GM21825 (cell line): ENCODE measurements around the gene WASHC3.
"Not testable (repeated sequence)": the region's sequence is repeated elsewhere in the genome, so short reads cannot be mapped to it uniquely, and the experiment has no call there.

ENCODE experiments used
- ATAC-seq: cut with Tn5 transposase; IDR thresholded peaks from one replicate; pipeline ENCODE4 v1.9.1; 2021; ENCODE audit warnings: mild to moderate bottlenecking, moderate library complexity; ENCODE audit not compliant: unreplicated experiment

WASHC3 gene

GRCh38 chr12:102051431-102051965 is 10.3 kb downstream of the WASHC3 start:
- peak; percentile 49 for ATAC-seq

DNA sequence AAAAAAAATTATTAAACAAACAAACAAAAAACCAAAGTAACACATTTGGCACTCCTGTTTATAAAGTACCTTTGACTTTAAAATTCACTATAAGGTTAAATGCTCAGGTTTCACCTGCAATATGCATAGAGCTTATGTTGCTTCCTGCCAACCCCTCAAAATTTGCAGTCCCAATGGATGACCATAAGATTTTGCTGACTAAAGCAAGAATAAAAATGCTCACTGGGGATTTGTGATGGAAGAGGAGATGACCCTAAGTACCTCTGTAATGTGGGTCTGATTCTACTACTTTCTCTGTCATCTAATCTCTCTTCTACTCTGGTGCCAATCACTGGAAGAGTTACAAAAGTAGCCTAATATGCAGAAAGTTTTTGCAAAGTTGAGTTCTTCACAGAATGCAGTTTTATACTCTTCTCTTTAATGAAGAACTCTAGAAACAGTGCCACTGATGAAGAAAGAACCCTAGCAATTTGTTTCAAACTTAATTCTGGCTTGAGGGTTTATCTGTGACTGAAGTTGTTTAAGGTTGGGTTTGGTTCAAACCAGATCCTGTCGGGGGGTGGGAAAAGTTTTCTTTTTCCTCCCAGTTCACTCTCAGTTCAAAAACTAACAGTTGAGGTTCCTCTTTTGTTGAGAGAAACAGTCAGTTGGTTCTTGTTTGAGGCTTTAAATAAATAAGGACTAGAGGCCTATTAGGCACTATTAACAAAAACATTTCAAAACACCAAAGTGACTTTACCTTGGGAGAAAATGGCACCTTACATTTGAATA is 10.9 kb downstream of the WASHC3 start:
- ATAC-seq, result no peak

GRCh38 chr12:102043928-102044327 is 17.9 kb downstream of the WASHC3 start:
- ATAC-seq, result peak; percentile 88

GRCh38 chr12:102033991-102034745 is 27.6 kb downstream of the WASHC3 start:
- no peak for ATAC-seq

- no peak for ATAC-seq
Observed at GRCh38 chr12:102031852-102032251, 29.9 kb downstream of the WASHC3 start.

DNA sequence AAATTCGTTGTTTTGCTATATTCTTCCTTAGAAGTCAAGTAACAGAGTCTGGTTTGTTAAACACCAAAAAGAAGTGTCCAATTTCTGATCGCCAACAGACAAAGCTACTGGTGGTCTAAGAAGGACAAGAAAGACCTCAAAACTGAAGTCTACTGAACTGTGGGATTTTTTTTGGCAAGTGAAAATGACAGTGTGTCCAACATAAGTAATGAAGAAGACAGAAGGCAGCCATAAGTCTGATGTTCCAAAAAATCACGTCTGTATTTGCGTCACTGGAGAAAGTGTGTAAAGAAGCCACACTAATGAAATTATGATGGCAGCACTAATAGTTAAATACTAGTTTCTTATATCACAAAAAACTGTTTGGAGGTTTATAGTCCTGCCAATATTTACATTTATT is 32.6 kb downstream of the WASHC3 start:
- no peak for ATAC-seq

DNA sequence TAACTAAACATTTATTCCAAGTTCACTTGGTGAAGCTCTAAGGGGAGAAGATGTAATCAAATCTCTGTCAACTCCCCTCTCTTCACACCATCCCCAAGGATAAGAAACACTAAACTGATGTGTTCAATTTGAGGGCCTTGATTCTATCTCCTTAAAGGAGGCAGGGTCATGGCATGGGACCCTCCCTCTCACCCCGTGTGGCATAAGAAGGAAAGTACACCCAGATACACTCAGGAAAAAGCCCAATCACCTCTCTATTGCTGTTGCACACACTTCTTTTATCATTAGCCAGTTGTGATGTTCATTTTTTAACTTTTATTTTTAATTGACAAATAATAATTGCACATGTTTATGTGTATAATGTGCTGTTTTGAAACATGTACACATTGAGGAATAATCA is 35.1 kb downstream of the WASHC3 start:
- no peak for ATAC-seq

GRCh38 chr12:102024765-102025164 is 37.0 kb downstream of the WASHC3 start:
- ATAC-seq, result no peak

DNA sequence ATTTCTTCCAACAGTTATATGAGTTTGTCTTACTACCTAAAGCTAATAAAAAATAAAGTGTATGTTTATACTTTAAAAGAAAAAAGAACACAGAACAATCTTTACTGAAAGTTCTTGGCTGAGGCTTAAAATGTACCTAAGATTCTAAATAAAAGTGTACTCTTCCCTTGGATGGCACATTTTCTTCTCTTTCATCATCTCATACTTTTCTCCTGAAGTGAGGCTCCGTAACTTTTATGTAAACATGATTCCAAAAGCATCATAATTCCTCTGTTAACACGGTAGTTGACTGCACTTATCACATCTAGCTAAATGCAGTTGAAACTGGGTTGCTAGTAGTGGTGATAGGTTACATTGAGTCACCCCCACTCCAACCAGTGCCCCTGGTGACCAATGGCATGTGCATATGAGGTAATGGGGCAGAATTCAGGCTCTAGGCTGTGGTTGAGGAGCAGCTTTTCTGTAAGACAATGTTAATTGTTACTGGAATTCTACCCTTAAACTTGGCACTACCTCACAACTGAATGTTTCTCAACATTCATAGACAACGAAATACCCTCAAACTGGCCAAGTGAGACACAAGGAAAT is 38.4 kb downstream of the WASHC3 start:
- ATAC-seq, result no peak

- ATAC-seq, result no peak
Observed at GRCh38 chr12:102022286-102022685, 39.5 kb downstream of the WASHC3 start.

DNA sequence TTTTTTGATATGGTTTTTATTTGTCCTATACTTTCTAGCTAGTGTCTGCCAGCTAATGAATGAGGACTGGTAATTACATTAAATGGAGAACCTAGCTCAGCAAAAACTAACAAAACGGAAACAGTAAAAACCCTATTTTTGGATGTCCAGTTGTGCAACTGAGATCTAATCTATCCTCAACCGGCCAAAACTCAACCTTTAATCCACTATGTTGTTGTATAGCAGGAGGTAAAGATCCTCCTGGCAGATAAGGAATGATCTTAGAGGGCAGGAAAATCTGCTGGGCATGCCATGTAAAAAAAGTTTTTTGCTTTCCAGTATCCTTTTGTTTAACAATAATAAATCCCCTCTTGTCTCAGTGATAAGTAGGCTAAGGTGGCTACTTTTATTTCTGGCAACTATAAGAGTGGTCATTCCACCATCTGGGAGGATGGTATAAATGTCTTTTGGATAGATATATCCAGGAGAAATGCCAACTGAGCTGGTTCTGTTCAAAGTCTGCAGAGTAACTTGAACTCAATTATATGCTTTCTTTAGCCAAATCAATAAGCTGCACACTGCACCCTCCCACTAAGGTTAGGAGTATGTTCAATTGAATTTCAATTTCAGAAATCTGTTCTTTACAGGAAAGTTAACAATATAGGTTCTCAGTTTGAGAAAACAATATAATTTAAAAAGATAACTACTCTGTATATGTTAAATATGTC is 40.1 kb downstream of the WASHC3 start:
- no peak for ATAC-seq

DNA sequence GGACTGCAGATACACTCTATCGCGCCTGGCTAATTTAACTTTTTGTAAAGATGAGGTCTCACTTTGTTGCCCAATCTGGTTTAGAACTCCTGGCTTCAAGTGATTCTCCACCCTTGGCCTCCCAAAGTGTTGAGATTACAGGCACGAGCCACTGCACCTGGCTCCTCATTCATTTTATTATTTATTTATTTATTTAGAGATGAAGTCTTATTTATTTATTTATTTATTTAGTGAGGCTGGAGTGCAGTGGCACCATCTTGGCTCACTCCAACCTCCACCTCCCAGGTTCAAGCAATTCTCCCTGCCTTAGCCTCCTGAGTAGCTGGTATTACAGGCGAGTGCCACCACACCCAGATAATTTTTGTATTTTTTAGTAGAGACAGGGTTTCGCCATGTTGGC is 43.2 kb downstream of the WASHC3 start:
- ATAC-seq, result not testable (repeated sequence)

DNA sequence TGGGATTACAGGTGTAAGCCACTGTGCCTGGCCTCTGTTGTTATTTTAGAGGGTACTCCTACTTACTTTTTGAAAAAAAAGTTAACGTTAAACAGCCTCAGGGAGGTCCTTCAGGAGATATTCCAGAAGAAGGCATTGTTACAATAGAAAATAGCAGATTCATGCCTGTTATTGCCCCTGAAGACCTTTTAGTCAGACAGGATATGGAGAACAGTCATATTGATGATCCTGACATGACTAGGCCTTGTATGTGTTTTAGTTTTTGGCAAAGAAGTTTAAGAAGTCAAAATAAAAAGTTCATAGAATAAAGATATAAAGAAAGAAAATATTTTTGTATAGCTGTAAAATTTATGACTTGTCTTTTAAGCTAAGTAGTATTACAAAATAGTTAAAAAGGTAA is 45.3 kb downstream of the WASHC3 start:
- ATAC-seq, result no peak

GRCh38 chr12:102010265-102010994 is 51.4 kb downstream of the WASHC3 start:
- peak; percentile 93 for ATAC-seq

DNA sequence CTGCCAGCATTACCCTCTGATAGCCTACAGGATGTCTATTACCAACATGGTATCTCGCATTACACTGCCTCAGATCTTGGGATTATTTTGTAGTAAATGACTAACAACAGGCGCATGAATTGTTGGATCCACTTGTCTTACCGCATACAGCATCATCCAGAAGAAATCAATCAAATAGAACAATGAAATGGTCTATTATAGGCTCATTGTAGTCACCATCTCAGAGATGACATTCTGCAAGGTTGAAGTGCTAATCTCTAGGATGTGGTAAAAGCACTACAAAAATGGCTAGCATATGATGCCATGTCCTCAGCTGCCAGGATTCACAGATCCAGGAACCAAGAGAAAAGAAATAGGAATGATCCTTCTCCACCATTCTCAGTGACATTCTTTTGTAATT is 52.0 kb downstream of the WASHC3 start:
- ATAC-seq, result no peak

- no peak for ATAC-seq
Observed at GRCh38 chr12:102008615-102009126, 53.1 kb downstream of the WASHC3 start.

GRCh38 chr12:102005256-102005655 is 56.5 kb downstream of the WASHC3 start:
- no peak for ATAC-seq

- ATAC-seq, result no peak
Observed at GRCh38 chr12:101997102-101997501, 64.7 kb downstream of the WASHC3 start.

DNA sequence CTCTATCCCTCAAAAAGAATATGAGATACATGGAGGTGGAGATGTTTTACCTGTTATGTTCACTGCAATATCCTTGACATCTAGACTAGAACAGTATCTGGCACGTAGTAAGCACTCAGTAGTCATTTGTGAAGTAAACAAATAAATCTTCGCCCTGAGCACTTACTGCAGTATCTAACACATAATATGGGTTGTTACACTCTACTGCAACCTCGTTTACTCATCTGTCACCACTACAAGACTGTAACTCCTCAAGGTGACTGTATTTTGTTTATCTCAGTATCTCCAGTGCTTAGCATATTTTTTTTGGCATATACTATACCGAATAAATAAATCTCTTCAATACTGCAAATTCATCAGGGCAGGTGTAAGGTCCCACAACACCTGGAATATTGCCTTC is 66.1 kb downstream of the WASHC3 start:
- ATAC-seq, result no peak

- ATAC-seq, result no peak
Observed at GRCh38 chr12:101992091-101992490, 69.7 kb downstream of the WASHC3 start.
